B cell (primary cell): ENCODE results near the gene OVCA2. TPM values are rescaled to one million over a fixed set of nuclear protein-coding genes. Genes with fewer than 3 reads are reported as not detected.
A peak's percentile ranks its signal among the peaks of the same experiment; 100 is the strongest.

Experiments used
- ATAC-seq: fragments of 200-7000 bp; cut with Tn5 transposase; one replicate; pipeline ENCODE4 v1.10.0; 2021; ENCODE audit warnings: low read depth, mild to moderate bottlenecking, moderate number of reproducible peaks, moderate library complexity
- CTCF ChIA-PET: fragments of 350-600 bp; sonication (Branson Sonifier 250); formaldehyde crosslinking; loops from one replicate; lab custom pipeline; 2021; ENCODE audit warnings: antibody characterized with exemption, inconsistent platforms; lab: Charles Lee
- POLR2A ChIA-PET: fragments of 350-600 bp; sonication (Branson Sonifier 250); formaldehyde crosslinking; loops from one replicate; lab custom pipeline; 2021; ENCODE audit warnings: antibody characterized with exemption; lab: Charles Lee
- DNase-seq: peaks from one replicate; pipeline ENCODE4 v3.0.0; 2013
- H2AFZ ChIP-seq: 2 replicates; pipeline ENCODE4 v1.6.1; 2012; ENCODE audit warnings: mild to moderate bottlenecking, low read depth, low read length; ENCODE audit not compliant: insufficient read depth, poor library complexity, severe bottlenecking
- H3K27ac ChIP-seq, 2 donors: 1 replicate in 1 of 2; 2 replicates in 1 of 2; pipeline ENCODE4 v1.5.1; 2012 to 2013; ENCODE audit warnings: low read length in 2 of 2, mild to moderate bottlenecking in 2 of 2, moderate library complexity in 1 of 2
- H3K27me3 ChIP-seq, 4 experiments: fragments of 200-600 bp in 1 of 4; sonication (generic) in 1 of 4; replicated peaks in 1 of 4; 1 replicate in 2 of 4; 2 replicates in 2 of 4; pipeline versions ENCODE4 v1.6.1 to v1.7.0; 2013 to 2016; ENCODE audit warnings: low read length in 3 of 4, mild to moderate bottlenecking in 2 of 4, mixed read lengths in 1 of 4, moderate library complexity in 1 of 4; ENCODE audit not compliant: insufficient read depth in 4 of 4, control insufficient read depth in 3 of 4; ENCODE audit errors: control extremely low read depth in 1 of 4
- H3K36me3 ChIP-seq, 2 experiments: replicated peaks in 1 of 2; 1 replicate in 1 of 2; 2 replicates in 1 of 2; pipeline versions ENCODE4 v1.6.1 to v1.7.1; 2013; ENCODE audit warnings: low read length in 1 of 2; ENCODE audit not compliant: insufficient read depth in 2 of 2, control insufficient read depth in 1 of 2; ENCODE audit errors: control extremely low read depth in 1 of 2, extremely low read depth in 1 of 2
- H3K4me1 ChIP-seq, 2 donors: fragments of 200-600 bp in 1 of 2; sonication (generic) in 1 of 2; 1 replicate in 1 of 2; 2 replicates in 1 of 2; pipeline versions ENCODE4 v1.5.1 to v1.6.1; 2013 to 2017; ENCODE audit warnings: low read length in 2 of 2; ENCODE audit not compliant: control insufficient read depth in 2 of 2, insufficient read depth in 2 of 2
- H3K4me2 ChIP-seq: replicated peaks from 2 replicates; pipeline ENCODE3; 2012; ENCODE audit warnings: mild to moderate bottlenecking, low read depth, low read length; ENCODE audit not compliant: poor library complexity, severe bottlenecking
- H3K4me3 ChIP-seq, 5 experiments: fragments of 200-600 bp in 1 of 5; sonication (generic) in 1 of 5; 1 replicate in 3 of 5; 2 replicates in 2 of 5; pipeline versions ENCODE4 v1.5.1 to v1.7.0; 2011 to 2016; ENCODE audit warnings: low read length in 4 of 5, mild to moderate bottlenecking in 4 of 5, low read depth in 2 of 5, control low read depth in 1 of 5, moderate library complexity in 1 of 5; ENCODE audit not compliant: insufficient read depth in 1 of 5; ENCODE audit errors: control extremely low read depth in 1 of 5, extremely low read depth in 1 of 5
- H3K79me2 ChIP-seq: fragments of 200-600 bp; sonication (generic); one replicate; pipeline ENCODE4 v1.6.0; 2016; ENCODE audit warnings: low read length; ENCODE audit not compliant: control insufficient read depth, insufficient read depth
- H3K9ac ChIP-seq: fragments of 200-600 bp; sonication (generic); 2 replicates; pipeline ENCODE4 v1.6.1; 2017; ENCODE audit warnings: mild to moderate bottlenecking, low read length, moderate library complexity
- H3K9me3 ChIP-seq, 3 donors: one replicate each; pipeline versions ENCODE4 v1.6.1 to v1.7.1; 2013; ENCODE audit warnings: low read length in 2 of 3; ENCODE audit not compliant: control insufficient read depth in 2 of 3, insufficient read depth in 1 of 3; ENCODE audit errors: control extremely low read depth in 1 of 3
- H4K20me1 ChIP-seq: 2 replicates; pipeline ENCODE4 v1.6.0; 2012; ENCODE audit warnings: mild to moderate bottlenecking, low read length; ENCODE audit not compliant: insufficient read depth, control insufficient read depth, poor library complexity, severe bottlenecking
- H3K27ac Mint-ChIP-seq: one replicate; pipeline ENCODE4 v1.8.0; 2021; ENCODE audit warnings: mixed read lengths
- H3K27me3 Mint-ChIP-seq: one replicate; pipeline ENCODE4 v1.8.0; 2021; ENCODE audit warnings: mixed read lengths
- H3K4me1 Mint-ChIP-seq: one replicate; pipeline ENCODE4 v1.8.0; 2021; ENCODE audit warnings: mixed read lengths
- H3K4me3 Mint-ChIP-seq: one replicate; pipeline ENCODE4 v1.8.0; 2021; ENCODE audit warnings: mixed read lengths
- H3K9me3 Mint-ChIP-seq: one replicate; pipeline ENCODE4 v1.8.0; 2022; ENCODE audit warnings: mixed read lengths; ENCODE audit not compliant: insufficient read depth
- EZH2 ChIP-seq: IDR thresholded peaks from 2 replicates; pipeline ENCODE4 v1.6.1; 2012; ENCODE audit warnings: borderline replicate concordance, low read depth, mild to moderate bottlenecking, moderate library complexity, low read length; ENCODE audit not compliant: insufficient read depth, poor library complexity, severe bottlenecking
- WGBS: methylation state at CpG from one replicate; pipeline ENCODE4 v1.1.5; 2013; ENCODE audit warnings: missing lambda C conversion rate; ENCODE audit not compliant: insufficient coverage; 5-methylcytosine and 5-hydroxymethylcytosine counted together
- intact Hi-C: fragments of 100-400 bp; cut with micrococcal nuclease; formaldehyde crosslinking; loops from one replicate; pipeline ENCODE4 v1.10.0; 2022
- polyA plus RNA-seq: library from polyadenylated mRNA; depleted of rRNA; stranded (reverse); fragments of >200 nt; gene quantifications from 2 replicates; pipeline ENCODE4 v1.2.3, GENCODE V29; 2012
- total RNA-seq, 2 donors: library from RNA; stranded (reverse); fragments of 120-200 nt in 1 of 2; gene quantifications; 1 replicate in 1 of 2; 2 replicates in 1 of 2; pipeline versions ENCODE4 v1.2.3 to v1.2.4, GENCODE V29; 2013 to 2022
- TF ChIP-seq, protein P1 (sequence below): fragments of 200-600 bp; IDR thresholded peaks from one replicate; pipeline ENCODE4 v1.8.0; 2022; ENCODE audit warnings: antibody characterized with exemption, mild to moderate bottlenecking

OVCA2 gene
- total and polyA plus RNA-seq, 2 donors (not counting 1 experiment from before 2014, with no cell fraction given) = 23.2 to 43.9 TPM

DNA sequence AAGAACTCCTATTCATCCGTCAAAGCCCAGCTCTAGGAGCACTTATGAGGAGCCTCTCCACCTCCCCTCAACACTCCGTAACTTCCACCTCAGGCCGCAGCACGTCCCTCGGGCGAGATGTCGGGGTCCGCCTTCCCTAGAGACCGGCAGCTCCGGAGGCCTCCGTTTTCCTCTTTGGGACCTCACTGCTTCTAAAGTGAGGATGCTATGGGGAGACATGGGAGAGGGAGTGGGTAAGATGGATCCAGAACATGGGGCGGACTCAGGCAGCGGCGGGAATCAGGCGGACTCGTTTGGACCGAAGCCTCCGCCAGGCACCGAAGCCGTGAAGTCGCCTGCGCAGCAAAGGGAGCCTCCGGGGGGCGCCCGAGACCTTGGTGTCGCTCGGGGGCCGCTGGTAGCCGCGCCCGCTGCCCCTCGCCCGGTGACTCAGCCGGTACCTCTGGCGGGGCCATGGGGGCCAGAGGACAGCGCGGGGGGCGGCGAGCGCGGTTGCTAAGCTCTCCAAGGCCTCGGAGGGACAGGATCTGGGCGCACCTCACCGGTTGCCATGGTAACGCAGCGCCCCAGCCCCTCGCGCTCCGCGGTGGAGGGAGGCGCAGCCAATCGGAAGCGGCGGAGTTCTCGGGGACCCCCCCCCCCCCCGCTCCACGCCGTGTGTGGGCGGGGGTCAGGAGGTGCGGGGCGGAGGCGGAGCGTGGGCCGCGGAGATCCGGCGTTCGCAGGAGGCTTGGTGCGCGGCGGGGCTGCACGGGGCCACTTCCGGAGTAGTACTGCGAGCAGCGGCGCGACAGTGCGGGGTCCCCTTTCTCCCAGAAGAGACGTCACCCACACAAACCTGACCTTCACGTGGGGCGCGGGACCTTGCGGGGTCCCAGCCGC lies 11.8 kb downstream of the OVCA2 start:
- intact Hi-C loops = loop anchor here (1.0 to 10.0 kb wide), 6 partner anchors 117 to 299 kb away; partner anchors contain the start of genes SGSM2 and TSR1
- DNase-seq (peak; percentile 86), ATAC-seq (no peak)
- H3K4me3 ChIP-seq = peak overlapping the region in 3 of 5 experiments; percentile 43 to 50 (median 44)
- no peaks in the 10 kb centered on the region for H3K36me3 ChIP-seq
- Mint-ChIP-seq H3K27me3 (peaks cover 7% of the 10 kb centered on the region), H3K4me3 (peak overlapping the region; percentile 80), H3K9me3 (no peaks in the 10 kb centered on the region), H3K4me1 (peaks cover 37% of the 10 kb centered on the region), H3K27ac (peak overlapping the region; percentile 6)
- TF ChIP-seq, protein P1, sequence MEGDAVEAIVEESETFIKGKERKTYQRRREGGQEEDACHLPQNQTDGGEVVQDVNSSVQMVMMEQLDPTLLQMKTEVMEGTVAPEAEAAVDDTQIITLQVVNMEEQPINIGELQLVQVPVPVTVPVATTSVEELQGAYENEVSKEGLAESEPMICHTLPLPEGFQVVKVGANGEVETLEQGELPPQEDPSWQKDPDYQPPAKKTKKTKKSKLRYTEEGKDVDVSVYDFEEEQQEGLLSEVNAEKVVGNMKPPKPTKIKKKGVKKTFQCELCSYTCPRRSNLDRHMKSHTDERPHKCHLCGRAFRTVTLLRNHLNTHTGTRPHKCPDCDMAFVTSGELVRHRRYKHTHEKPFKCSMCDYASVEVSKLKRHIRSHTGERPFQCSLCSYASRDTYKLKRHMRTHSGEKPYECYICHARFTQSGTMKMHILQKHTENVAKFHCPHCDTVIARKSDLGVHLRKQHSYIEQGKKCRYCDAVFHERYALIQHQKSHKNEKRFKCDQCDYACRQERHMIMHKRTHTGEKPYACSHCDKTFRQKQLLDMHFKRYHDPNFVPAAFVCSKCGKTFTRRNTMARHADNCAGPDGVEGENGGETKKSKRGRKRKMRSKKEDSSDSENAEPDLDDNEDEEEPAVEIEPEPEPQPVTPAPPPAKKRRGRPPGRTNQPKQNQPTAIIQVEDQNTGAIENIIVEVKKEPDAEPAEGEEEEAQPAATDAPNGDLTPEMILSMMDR = peak; percentile 68
- no peak for TF ChIP-seq EZH2
- peak overlapping the region; percentile 95 for H3K4me2 ChIP-seq
- peaks cover 0 to 19% (median 0%) of the 10 kb centered on the region in 3 donors for H3K9me3 ChIP-seq
- peaks cover 55 to 75% of the 10 kb centered on the region in 2 donors for H3K4me1 ChIP-seq
- ChIA-PET POLR2A (interaction anchor here (0.6 to 0.8 kb wide), 6 partner anchors 118 to 622 kb away, joined by 3 to 11 read pairs (median 5); no protein-coding TSS in a partner anchor), CTCF (interaction anchor here (0.7 to 8.1 kb wide), 15 partner anchors 15 to 403 kb away, joined by 3 to 330 read pairs (median 7); no protein-coding TSS in a partner anchor)
- peaks cover 38% of the 10 kb centered on the region for H4K20me1 ChIP-seq
- no peaks in the 10 kb centered on the region for H3K79me2 ChIP-seq
- peak overlapping the region; percentile 59 for H3K9ac ChIP-seq
- H3K27ac ChIP-seq = no peak overlapping the region
- WGBS = 2% methylated on average over 76 of the region's 84 CpGs
- H2AFZ ChIP-seq = peak overlapping the region; percentile 13
- H3K27me3 ChIP-seq = peaks cover 0 to 66% (median 17%) of the 10 kb centered on the region in 4 experiments
